ENCODE results near the gene HAPLN1.

Gene HAPLN1

GRCh38 chr5:83715236-83716065 lies 5.2 kb downstream of the HAPLN1 start:
- DNase-seq, result peak; percentile 37

DNA sequence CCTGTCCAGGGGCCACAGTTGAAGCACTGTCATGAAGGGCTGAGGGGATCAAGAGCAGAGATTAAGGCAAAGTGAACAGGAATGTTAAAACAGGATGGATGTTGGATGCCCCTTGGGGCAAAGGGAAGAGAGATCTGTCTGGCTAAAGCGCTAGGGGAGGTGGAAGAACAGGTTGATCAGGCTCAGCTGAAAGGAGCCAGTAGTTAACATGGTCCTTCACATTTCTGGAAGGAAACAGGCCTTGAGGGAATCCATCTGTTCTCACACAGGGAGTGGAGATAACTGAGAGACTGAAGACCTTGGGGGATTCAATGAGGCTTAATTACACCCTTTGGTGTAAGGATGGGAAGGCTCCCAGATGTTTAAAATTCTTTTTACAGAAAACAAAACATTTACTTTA lies 5.8 kb downstream of the HAPLN1 start:
- peak; percentile 23 for DNase-seq

GRCh38 chr5:83711982-83712601 lies 8.6 kb downstream of the HAPLN1 start:
- DNase-seq, result peak; percentile 7

DNA sequence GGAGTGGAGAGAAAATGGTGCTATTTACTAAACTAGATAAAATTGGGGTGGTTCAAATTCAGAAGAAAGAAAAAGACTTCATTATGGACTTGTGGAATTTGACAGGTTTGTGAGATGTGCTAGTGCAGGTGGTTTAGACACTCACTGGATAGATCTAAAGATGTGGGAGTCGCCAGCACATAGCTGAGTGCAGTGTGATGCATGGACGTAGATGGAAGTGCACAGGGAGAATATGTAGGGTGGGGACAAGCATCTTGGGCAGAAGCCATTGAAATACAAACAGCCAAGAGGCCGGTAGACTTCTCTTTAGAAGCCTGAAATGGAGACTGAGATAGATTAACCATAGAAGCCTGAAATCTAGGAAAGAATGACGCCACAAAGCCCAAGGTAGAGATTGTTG lies 10.7 kb downstream of the HAPLN1 start:
- DNase-seq, result no peak

- no peak for DNase-seq
Measured at GRCh38 chr5:83708170-83708569, 12.5 kb downstream of the HAPLN1 start.

- DNase-seq, result no peak
Measured at GRCh38 chr5:83703059-83703458, 17.6 kb downstream of the HAPLN1 start.

GRCh38 chr5:83701886-83702285 lies 18.8 kb downstream of the HAPLN1 start:
- no peak for DNase-seq

DNA sequence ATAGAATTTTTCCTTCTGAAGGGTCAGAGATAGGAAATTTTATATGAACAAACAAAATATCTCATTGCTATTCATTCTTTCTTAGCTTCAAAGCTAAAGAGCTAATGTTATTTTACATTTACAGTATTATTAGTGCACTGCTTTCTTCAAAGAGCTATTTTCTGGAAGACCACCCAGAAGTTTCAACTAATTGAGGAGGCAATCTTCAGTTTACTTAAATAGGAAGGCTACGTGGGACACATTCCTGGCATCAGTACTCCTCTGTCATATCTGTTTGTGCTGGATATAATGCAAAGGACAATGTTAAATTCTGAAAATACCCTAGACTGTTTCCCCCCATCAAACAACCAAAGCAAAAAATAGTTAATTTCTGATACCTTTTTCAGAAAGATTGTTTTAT lies 30.8 kb downstream of the HAPLN1 start:
- no peak for DNase-seq

DNA sequence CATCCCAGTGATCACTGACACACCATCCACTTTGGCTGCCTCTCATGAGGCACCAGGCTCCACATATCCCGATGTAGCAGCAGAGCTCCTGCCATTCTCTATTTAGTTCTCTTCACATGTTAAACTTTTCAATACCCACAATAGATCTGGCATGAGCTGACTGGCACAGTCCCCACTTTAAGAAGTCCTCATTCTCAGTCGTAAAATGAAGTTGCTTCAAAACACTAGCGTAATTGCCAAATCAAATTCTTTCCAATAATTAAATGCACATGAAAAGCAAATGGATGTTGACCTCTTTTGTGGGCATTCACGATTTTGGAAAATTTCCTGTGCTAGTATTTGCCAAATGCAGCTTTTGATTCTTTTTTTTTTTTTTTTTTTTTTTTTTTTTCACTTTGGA lies 32.4 kb downstream of the HAPLN1 start:
- DNase-seq, result no peak

DNA sequence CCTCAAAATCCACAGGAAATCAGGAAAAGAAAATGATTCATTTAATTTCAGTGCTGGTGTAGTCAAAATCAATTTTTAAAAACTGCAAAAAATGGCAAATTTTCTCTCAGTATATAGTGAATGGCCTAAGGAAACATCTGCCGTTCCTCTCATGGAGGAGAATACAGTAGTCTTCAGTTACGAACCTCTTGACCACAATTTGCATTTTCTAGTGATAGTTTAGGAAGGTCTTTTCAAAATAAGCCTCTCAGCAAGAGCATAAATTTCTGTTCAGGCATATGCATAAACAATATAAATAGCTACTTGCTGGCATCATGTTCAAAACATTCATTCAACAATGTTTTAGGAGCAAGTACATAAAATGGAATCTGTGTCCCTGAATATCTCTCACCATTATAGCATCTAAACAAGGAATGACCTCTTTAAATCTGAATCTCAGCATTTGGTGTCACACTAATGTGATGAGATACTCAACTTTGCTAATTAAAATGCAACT lies 33.5 kb downstream of the HAPLN1 start:
- DNase-seq, result peak; percentile 15

DNA sequence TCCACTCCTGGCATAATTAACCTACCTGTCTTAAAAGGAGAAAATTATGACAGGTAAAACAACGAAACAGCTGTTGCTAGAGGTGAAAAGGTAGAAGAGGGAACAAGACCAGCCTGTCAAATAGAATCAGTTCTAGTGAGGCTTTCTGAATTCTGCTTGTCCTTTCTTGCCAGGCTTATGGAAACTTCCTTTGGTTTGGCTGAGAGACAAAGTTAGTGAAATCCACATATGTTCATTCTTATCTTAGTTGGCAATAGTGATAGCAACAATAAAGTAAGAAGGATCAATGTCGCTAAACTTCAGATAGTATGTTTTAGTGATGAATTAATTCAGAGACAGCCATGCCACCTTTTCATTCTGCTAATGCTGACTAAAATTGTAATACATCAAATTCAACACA lies 34.4 kb downstream of the HAPLN1 start:
- no peak for DNase-seq

DNA sequence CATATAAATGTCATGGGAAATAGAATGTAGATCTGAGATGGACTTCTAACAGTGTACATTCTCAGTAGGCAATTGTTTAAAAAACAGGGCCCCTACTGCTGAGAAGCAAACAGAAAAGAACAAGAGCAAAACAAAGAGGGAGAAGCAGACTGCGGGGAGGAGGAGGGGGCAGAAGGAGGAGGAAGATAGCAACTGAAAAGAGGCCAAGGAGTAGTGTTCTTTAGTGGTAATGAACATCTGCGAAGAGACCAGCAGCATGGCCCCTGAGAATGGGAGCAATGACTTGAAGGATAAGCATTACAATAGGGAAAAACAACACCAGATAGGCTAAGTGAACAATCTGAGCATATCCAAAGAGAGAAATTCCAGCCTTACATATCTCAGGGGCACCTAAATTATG lies 36.8 kb downstream of the HAPLN1 start:
- DNase-seq, result no peak

GRCh38 chr5:83672646-83673045 lies 48.0 kb downstream of the HAPLN1 start:
- DNase-seq, result no peak

- no peak for DNase-seq
Measured at GRCh38 chr5:83672158-83672557, 48.5 kb downstream of the HAPLN1 start.

DNA sequence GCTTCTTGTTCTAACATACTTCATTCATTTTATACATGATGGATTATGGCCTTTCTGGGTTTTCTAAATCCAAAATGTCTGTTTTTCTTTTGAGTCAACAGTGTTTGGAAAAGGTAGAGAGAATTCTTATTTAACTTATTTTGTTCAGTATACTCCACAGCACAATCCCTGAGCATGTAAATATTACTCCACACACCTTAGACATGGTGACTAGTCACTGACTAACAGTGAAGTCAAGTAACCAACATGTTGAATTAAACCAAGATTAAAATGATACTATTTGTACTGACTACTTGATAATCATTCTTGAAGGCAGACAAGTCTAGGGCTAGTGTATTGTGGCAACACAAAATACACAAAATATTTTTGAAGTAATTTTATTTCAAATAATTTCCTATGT lies 55.0 kb downstream of the HAPLN1 start:
- no peak for DNase-seq

- no peak for DNase-seq
Measured at GRCh38 chr5:83662558-83662957, 58.1 kb downstream of the HAPLN1 start.

GRCh38 chr5:83657807-83658525 lies 62.7 kb downstream of the HAPLN1 start:
- no peak for DNase-seq

DNA sequence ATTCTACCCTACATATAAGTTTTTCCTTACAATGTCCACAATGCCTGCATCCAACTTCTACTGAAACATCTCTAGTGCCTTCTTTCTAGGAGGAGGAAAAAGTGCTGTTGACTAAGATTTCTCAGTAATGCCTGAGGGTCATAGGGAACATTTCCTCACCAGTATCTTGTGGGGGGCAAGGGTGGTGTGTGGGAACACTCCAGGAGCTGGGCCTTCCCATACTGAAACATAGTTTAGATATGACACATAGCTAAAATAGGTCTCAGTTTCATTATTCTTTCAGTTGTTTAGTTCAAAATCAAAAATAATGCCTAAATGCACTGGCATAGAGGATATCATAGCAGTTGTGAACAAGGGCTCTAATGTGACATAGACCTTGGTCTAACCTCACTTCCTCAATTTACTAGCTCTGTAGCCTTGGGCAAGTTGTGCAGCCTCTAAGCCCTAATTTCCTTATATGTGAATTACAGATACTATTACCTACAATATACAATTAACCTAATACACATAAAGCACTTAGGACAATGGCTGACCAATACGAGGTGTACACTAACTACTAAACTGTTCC lies 66.1 kb downstream of the HAPLN1 start:
- DNase-seq, result no peak

- DNase-seq, result no peak
Measured at GRCh38 chr5:83653669-83654068, 67.0 kb downstream of the HAPLN1 start.

DNA sequence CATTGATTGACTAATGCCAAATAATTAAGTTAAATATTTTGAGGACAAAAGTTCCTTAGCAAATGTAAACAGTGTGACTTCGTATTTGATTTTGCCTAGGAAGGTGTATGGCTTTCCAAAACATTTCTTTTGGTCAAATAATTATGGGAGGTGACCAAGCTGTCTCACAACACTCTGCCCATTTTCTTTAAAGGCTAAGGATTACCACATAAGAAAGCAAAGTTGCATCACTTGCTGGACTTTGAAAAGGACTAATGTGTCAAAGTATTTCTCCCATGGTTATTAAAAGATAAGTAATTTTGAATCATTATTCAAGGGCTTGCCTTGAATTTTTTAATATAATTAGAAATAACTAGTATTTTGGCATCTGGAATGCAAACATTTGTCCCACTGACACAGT lies 74.7 kb downstream of the HAPLN1 start:
- DNase-seq, result no peak

DNA sequence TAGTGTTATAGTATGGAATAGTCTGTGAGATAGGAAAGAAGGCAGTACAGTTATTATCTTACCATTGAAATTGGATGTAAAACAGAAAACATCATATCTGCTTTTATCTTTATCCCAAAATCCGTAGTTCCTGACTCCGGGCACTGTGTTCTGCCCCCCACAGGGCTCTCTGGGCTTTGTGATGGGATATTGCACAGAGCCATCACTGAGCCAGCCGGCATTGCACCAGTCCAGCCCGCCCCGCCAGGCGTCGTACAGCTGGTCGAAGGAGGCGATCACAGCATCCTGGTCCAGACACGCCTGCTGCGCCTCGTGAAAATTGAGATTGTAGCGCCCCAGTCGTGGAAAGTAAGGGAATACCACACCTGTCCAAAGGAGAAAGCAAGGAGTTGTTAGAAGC lies 76.4 kb downstream of the HAPLN1 start:
- no peak for DNase-seq

GRCh38 chr5:83641946-83642345 lies 78.7 kb downstream of the HAPLN1 start:
- DNase-seq, result no peak

DNA sequence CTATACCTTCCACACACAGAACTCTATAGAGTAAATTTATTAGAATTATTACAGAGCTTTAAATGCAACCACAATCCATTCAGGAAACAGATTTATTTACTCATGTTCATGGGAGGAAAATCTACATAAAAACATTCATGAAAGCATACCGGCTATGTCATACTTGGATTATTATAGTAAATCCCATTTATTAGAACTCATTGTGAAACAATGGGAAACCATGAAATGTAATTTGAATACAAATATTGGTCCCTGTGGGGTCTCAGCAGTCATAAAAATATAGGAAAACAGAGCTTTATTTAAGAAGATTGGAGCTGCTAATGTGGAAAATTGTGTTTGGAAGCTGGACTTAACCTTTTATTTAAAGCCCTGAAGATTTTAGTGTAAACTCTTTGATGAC lies 80.7 kb downstream of the HAPLN1 start:
- DNase-seq, result no peak

GRCh38 chr5:83636156-83636555 lies 84.5 kb downstream of the HAPLN1 start:
- DNase-seq, result no peak

Measured in NCI-H526 treated with DMSO at 0.1 percent for 48 hours (cell line).